NCI-H1694 (cell line): Measurements from ENCODE around the gene IRGC.

Experiments
- DNase-seq: peaks from one replicate; lab custom pipeline; 2025; lab: John Stamatoyannopoulos, UW

IRGC gene

DNA sequence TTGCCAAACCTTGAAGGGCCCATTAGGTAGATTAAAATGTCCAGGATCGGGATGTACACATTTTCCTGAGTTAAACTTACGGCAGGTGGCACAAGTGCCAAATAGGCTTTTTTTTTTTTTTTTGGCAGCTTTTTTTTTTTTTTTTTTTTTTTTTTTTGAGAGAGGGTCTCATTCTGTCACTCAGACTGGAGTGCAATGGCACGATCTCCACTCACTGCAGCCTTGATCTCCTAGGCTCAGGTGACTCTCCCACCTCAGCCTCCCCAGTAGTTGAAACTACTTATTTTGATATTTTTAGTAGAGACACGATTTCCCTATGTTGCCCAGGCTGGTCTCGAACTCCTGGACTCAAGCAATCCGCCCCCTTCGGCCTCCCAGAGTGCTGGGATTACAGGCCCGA, 9.0 kb downstream of the IRGC start:
- DNase-seq, result no peak

- DNase-seq, result no peak
Measured at GRCh38 chr19:43725468-43725867, 9.6 kb downstream of the IRGC start.

- no peak for DNase-seq
Measured at GRCh38 chr19:43726736-43727592, 11.1 kb downstream of the IRGC start.

DNA sequence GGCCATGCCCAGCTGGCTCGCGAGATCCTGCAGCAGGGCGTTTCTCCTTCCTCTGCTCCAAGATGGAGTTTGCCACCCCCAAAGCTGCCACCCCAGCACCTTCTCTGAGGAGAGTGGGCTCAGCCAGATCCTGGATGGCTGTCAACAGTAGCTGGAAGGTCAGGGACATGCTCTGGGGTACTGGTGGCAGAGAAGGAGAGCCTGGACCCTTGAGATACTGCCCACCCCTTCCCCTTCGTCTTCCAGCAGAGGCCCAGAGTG, 11.6 kb downstream of the IRGC start:
- DNase-seq, result no peak

DNA sequence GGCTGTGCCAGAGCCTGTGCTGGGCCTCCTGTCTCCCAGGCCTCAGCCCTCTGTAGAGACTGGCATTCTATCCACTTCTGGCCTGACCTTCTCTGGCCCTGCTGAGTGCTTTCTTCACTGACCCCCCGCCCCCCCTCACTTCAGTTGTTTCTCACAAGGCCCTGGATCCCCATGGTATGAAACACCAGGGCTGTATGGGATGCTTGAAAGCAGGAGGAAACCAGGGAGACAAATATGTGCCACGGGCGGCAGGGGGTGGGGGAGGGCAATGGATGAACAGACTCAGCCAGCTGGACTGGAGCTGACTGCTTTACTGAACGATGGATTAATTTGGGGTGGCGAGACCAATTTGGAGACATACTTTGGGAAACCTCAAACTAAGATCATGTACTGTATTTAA, 14.0 kb downstream of the IRGC start:
- DNase-seq, result no peak

- no peak for DNase-seq
Measured at GRCh38 chr19:43731346-43731745, 15.5 kb downstream of the IRGC start.

DNA sequence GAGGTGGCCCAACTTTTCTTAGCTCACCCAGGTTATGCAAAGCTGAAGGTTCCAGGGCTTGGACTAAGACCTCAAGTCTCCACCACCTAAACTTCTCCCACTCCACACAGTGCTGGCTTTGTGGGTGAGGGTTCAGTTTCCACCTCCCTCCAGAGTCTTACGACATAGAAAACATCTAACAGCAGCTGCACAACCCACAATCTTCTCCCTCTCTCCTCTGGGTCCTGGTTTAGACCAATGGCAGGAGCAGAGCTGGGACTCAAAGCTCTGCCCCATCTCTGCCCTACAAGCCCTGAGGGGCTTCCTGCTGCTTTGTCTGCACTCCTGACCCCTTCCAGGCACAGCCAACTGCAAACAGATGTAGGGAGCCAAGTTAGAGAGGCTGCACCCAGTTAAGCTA, 16.0 kb downstream of the IRGC start:
- DNase-seq, result no peak

DNA sequence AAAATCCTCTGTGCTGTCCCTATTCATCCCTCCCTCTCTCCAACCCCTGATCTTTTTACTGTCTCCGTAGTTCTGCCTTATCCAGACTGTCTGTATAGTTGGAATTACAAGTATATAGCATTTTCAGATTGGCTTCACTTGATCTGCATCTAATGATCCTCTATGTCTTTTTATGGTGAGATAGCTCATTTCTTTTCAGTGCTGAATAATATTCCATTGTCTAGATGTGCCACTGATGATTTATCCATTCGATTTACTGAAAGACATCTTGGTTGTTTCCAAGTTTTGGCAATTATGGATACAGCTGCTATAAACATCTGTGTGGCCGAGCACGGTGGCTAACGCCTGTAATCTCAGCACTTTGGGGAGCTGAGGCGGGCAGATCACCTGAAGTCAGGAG, 19.1 kb downstream of the IRGC start:
- no peak for DNase-seq

GRCh38 chr19:43735957-43736356, 20.1 kb downstream of the IRGC start:
- no peak for DNase-seq

GRCh38 chr19:43738780-43739211, 22.9 kb downstream of the IRGC start:
- no peak for DNase-seq

DNA sequence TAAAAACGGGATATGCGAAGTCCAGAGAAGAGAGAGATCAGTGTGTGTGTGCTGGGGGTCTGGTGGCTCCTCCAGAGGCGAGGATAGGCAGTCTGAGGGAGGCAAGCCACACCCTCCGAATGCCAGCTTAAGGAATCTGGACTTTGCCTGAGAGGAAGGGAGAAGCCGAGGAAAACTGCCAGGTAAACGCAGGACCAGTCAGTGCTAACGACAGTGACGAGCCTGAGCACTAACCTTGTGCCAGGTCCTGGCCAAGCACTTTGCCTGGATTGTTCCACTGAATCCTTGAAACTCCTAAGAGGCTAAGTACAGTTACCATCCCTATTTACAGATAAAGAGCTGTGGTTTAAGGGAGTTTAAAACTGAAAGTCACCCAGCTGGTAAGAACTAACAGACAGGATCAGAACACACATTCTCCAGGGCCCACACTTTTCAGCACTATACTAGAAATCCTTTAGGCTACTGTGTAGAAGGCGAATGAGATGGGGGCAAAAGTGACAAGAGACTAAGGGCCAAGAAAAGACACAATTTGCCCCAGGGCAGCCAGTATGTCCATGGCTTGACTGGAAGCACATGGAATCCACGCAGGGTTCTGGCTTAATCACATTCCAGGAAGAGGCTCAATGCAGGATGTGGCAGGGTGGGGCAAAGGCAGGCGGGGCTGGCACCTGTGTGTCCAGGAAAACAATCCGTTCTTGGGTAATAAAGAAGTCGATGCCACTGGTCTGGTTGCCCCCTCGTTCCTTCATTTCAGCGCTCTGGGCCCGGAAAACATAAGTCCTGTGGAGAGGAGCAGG, 23.8 kb downstream of the IRGC start:
- no peak for DNase-seq

- DNase-seq, result no peak
Measured at GRCh38 chr19:43741075-43741825, 25.4 kb downstream of the IRGC start.

GRCh38 chr19:43743059-43743458, 27.2 kb downstream of the IRGC start:
- no peak for DNase-seq

DNA sequence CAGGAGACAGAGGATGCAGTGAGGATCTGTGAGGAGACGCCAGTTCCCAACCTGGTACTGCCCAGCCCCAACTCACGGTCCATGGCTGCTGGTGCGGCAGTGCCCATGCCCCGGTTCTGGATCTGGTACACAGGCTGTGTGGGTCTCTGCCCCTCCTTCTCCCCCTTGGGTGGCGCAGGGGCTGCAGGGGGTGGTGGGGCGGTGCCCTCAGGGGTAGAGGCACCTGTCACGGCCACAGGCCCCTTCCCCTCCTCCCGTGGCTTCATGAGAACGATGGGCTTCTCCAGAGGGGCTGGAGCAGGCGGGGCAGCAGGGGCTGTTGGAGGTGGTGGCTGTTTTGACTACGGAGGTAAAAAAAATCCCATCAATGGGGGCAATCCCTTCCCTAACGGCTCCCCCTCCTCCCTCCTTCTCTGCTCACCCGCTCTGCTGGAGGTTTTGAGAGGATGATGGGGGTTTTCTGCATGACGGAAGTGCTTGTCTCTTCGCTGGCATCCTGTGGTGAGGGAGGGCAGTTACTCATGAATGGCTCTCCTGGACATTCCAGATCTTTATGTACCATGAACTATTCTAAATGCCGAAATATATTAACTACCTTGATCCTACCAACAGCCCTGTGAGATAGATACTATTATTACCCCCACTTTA, 31.8 kb downstream of the IRGC start:
- DNase-seq, result no peak

GRCh38 chr19:43748205-43748594, 32.3 kb downstream of the IRGC start:
- DNase-seq, result no peak

DNA sequence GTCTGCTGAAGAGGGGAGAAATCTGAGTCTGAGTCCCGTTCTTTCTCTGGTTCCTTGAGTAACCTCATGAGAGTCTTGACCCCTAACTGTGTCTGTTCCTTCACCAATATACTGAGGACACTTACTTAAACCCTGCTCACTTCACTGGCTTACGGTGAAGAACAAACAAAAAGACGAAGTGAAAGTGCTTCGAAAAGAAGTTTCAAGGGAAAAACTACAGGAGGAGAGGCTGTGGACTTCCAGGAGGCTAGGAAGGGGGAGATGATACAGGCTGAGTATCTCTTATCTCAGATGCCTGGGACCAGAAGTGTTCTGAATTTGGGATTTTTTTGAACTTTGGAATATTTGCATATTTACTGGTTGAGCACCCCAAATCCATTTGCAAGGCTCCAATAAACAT, 32.8 kb downstream of the IRGC start:
- DNase-seq, result no peak

GRCh38 chr19:43749152-43749551, 33.3 kb downstream of the IRGC start:
- no peak for DNase-seq

GRCh38 chr19:43749898-43750297, 34.0 kb downstream of the IRGC start:
- no peak for DNase-seq

DNA sequence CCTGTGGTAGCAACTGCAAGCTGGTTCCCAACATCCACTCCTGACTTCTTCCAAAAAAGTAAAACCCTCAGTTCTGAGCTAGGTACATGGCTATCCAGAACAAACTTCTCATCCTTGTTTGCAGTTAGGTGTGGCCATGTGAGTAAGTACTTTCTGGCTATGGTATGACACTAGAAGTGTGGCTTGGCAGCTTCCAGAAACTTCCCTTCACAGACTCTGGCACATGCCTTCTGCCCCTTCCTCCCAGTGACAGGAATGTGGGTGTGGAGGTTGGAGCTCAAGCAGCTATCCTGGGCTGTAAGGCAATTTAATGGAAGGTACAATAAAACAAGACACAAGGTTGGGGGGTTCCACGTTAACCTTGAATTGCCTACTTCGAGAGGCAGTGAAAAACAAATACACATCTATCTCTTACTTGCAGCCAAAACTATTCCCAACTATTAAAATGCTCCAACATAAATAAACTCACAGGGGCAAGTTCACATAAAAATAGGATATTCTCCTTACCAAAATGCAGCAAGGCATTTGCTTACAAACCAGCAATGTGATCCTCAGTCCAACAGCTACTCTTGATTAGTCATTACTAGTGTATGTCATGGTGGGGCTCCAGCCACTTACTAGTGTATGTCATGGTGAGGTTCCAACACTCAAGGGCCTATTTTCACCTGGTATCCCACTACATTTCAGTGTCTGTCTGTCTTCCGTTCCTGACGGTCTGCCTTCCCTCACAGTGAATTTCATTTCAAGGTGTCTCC, 35.8 kb downstream of the IRGC start:
- DNase-seq, result no peak

DNA sequence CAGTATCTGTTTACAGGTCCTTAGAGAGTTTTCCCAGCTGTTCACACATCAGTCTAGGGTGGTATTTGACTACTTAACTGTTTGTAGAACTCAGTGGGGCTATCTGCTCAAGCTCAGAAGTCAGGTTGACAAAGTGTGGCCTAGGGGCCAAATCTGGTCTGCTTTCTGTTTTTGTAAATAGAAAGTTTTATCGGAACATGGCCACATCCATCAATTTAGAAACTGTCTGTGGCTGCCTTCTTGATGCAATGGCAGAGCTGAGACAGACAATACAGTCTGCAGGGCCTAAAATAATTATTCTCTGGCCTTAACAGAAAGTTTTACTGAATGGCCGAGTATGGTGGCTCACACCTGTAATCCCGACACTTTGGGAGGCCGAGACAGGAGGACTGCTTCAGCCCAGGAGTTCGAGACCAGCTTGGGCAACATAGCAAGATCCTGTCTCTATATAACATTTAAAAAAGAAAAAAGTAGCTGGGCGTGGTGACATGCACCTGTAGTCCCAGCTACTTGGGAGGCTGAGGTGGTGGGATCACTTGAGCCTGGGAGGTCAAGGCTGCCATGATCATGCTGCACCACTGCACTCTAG, 36.5 kb downstream of the IRGC start:
- no peak for DNase-seq

GRCh38 chr19:43754253-43754502, 38.3 kb downstream of the IRGC start:
- DNase-seq, result no peak
